K562 (cell line): ENCODE data around the gene HOXC10. TPM values are rescaled to one million over a fixed set of nuclear protein-coding genes. Genes with fewer than 3 reads are reported as not detected.

ENCODE experiments used
- ATAC-seq: fragments of 200-7000 bp; cut with Tn5 transposase; 3 replicates; pipeline ENCODE4 v1.9.1; 2020; ENCODE audit warnings: moderate library complexity
- BruUV-seq: library from RNA; stranded (reverse); fragments of 400-500 nt; replicated peaks from 2 replicates; lab custom pipeline; 2021; lab: Mats Ljungman, UMichigan
- CTCF ChIA-PET: fragments of 300-600 bp; formaldehyde crosslinking; extraction: SDS; loops from one replicate; lab custom pipeline; 2021; ENCODE audit warnings: low intra/inter-chr PET ratio; lab: Yijun Ruan, JAX
- POLR2A ChIA-PET: fragments of 300-600, 350-650 bp; sonication (Branson Sonifier 250); formaldehyde crosslinking; extraction: SDS; loops from one replicate; lab custom pipeline; 2021; ENCODE audit warnings: antibody characterized with exemption, inconsistent platforms; lab: Yijun Ruan, JAX
- DNase-seq, 4 experiments: peaks; one replicate each; pipeline versions ENCODE4 v3.0.0 to v3.0.0-alpha.2; 2011 to 2018; ENCODE audit warnings: low spot score in 3 of 4, mixed read lengths in 3 of 4; ENCODE audit errors: extremely low read depth in 1 of 4
- FAIRE-seq: peaks from 2 replicates; lab custom pipeline; 2011; peaks lifted over from hg19 to GRCh38; lab: Jason Lieb, UNC
- H2AFZ ChIP-seq: 2 replicates; pipeline ENCODE4 v1.6.0; 2011; ENCODE audit warnings: low read depth, low read length, control low read depth, inconsistent platforms
- H3K27ac ChIP-seq: fragments of 200-600 bp; 3 replicates; pipeline ENCODE4 v1.8.0; 2011; ENCODE audit warnings: low read depth, mild to moderate bottlenecking, control low read depth, inconsistent platforms, low read length, moderate library complexity, mixed read lengths; ENCODE audit errors: extremely low read depth
- H3K27me3 ChIP-seq, 2 experiments: fragments of 300-600 bp in 1 of 2; 2 replicates in 1 of 2; 3 replicates in 1 of 2; pipeline versions ENCODE4 v1.6.0 to v1.8.0; 2011; ENCODE audit warnings: inconsistent platforms in 2 of 2, low read length in 2 of 2, mild to moderate bottlenecking in 1 of 2, mixed read lengths in 1 of 2, moderate library complexity in 1 of 2; ENCODE audit not compliant: control insufficient read depth in 2 of 2, insufficient read depth in 2 of 2
- H3K36me3 ChIP-seq: fragments of 300-600 bp; 3 replicates; pipeline ENCODE4 v1.8.0; 2011; ENCODE audit warnings: mild to moderate bottlenecking, low read length, inconsistent platforms; ENCODE audit not compliant: control insufficient read depth, insufficient read depth
- H3K4me1 ChIP-seq, 2 experiments: fragments of 200-600 bp in 1 of 2; replicated peaks in 1 of 2; 2 replicates in 1 of 2; 3 replicates in 1 of 2; pipeline versions ENCODE4 v1.5.1 to v1.8.0; 2011; ENCODE audit warnings: inconsistent platforms in 2 of 2, low read length in 2 of 2, mild to moderate bottlenecking in 1 of 2, mixed read lengths in 1 of 2, moderate library complexity in 1 of 2; ENCODE audit not compliant: control insufficient read depth in 2 of 2, insufficient read depth in 2 of 2
- H3K4me2 ChIP-seq: 2 replicates; pipeline ENCODE4 v1.6.1; 2011; ENCODE audit warnings: low read length, control low read depth, inconsistent platforms, mixed read lengths; ENCODE audit not compliant: insufficient read depth
- H3K4me3 ChIP-seq: fragments of 200-600 bp; sonication (generic), shearing (Covaris generic); 2 replicates; pipeline ENCODE4 v1.5.1; 2016; ENCODE audit warnings: control low read depth, inconsistent platforms
- H3K79me2 ChIP-seq: fragments of 200-600 bp; 3 replicates; pipeline ENCODE4 v1.8.0; 2011; ENCODE audit warnings: low read length, inconsistent platforms; ENCODE audit not compliant: control insufficient read depth, insufficient read depth
- H3K9ac ChIP-seq, 2 experiments: 2 replicates each; pipeline versions ENCODE4 v1.6.0 to v1.6.1; 2011; ENCODE audit warnings: low read depth in 2 of 2, low read length in 2 of 2, control low read depth in 1 of 2, inconsistent platforms in 1 of 2, mild to moderate bottlenecking in 1 of 2, mixed read lengths in 1 of 2; ENCODE audit not compliant: insufficient read depth in 1 of 2
- H3K9me1 ChIP-seq: one replicate; pipeline ENCODE4 v1.6.0; 2011; ENCODE audit warnings: inconsistent platforms, mild to moderate bottlenecking, low read length, moderate library complexity; ENCODE audit not compliant: control insufficient read depth, insufficient read depth
- H3K9me3 ChIP-seq: replicated peaks from 2 replicates; pipeline ENCODE4 v1.5.1; 2011; ENCODE audit warnings: low read depth, low read length, inconsistent platforms; ENCODE audit not compliant: control insufficient read depth, insufficient read depth
- H4K20me1 ChIP-seq: replicated peaks from 2 replicates; pipeline ENCODE4 v1.6.1; 2011; ENCODE audit warnings: low read length, inconsistent platforms, mixed read lengths; ENCODE audit not compliant: control insufficient read depth, insufficient read depth
- CBX5 ChIP-seq: IDR thresholded peaks from 2 replicates; pipeline ENCODE4 v1.6.1; 2014; ENCODE audit warnings: low read depth, borderline replicate concordance
- CTCF ChIP-seq, 3 experiments: IDR thresholded peaks in 2 of 3; conservative IDR thresholded peaks in 1 of 3; 2 replicates each; pipeline ENCODE4 v1.5.1; 2011 to 2012; ENCODE audit warnings: low read length in 3 of 3, mild to moderate bottlenecking in 3 of 3, control low read depth in 2 of 3, improper control_type of control experiment in 1 of 3, inconsistent platforms in 1 of 3, low read depth in 1 of 3, mixed read lengths in 1 of 3, moderate library complexity in 1 of 3; ENCODE audit not compliant: insufficient read depth in 2 of 3
- JUND ChIP-seq, 2 experiments: IDR thresholded peaks; 2 replicates in 1 of 2; 3 replicates in 1 of 2; pipeline ENCODE4 v1.6.1; 2011; ENCODE audit warnings: borderline replicate concordance in 2 of 2, low read depth in 2 of 2, low read length in 2 of 2, improper control_type of control experiment in 1 of 2, missing biosample characterization in 1 of 2, missing genetic modification characterization in 1 of 2, missing genetic modification reagents in 1 of 2
- KAT7 ChIP-seq: sonication (generic); formaldehyde crosslinking; IDR thresholded peaks from 2 replicates; pipeline ENCODE4 v1.8.0; 2022; ENCODE audit warnings: missing genetic modification reagents, mild to moderate bottlenecking, borderline replicate concordance
- KDM1A ChIP-seq, 2 experiments: fragments of 450-650 bp; IDR thresholded peaks; 2 replicates each; pipeline ENCODE4 v1.6.1; 2016; ENCODE audit warnings: mild to moderate bottlenecking in 2 of 2
- NKRF ChIP-seq: fragments of 450-650 bp; IDR thresholded peaks from 2 replicates; pipeline ENCODE4 v1.6.1; 2016; ENCODE audit warnings: borderline replicate concordance
- SAP30 ChIP-seq: fragments of 200-600 bp; sonication (generic); IDR thresholded peaks from 2 replicates; pipeline ENCODE4 v1.6.1; 2012; ENCODE audit warnings: borderline replicate concordance, low read depth, mild to moderate bottlenecking, moderate library complexity, low read length, control low read depth, inconsistent platforms; ENCODE audit not compliant: insufficient read depth, poor library complexity, severe bottlenecking
- SMARCA5 ChIP-seq: fragments of 450-650 bp; IDR thresholded peaks from 2 replicates; pipeline ENCODE4 v1.6.1; 2016
- SMC3 ChIP-seq: conservative IDR thresholded peaks from 2 replicates; pipeline ENCODE4 v1.6.1; 2011; ENCODE audit warnings: low read depth, low read length, improper control_type of control experiment; ENCODE audit not compliant: insufficient read depth
- SRF ChIP-seq, 2 experiments: fragments of 250-450, 450-650 bp in 1 of 2; sonication (Bioruptor Pico) in 1 of 2; sonication (generic) in 1 of 2; formaldehyde crosslinking; IDR thresholded peaks; 2 replicates each; pipeline versions ENCODE4 v1.5.0 to v1.5.1; 2020 to 2022; ENCODE audit warnings: mild to moderate bottlenecking in 1 of 2, missing genetic modification reagents in 1 of 2
- SUPT5H ChIP-seq: fragments of 450-650 bp; IDR thresholded peaks from 2 replicates; pipeline ENCODE4 v1.6.1; 2016
- ZNF263 ChIP-seq: sonication (generic); formaldehyde crosslinking; IDR thresholded peaks from 2 replicates; pipeline ENCODE4 v1.8.0; 2022; ENCODE audit warnings: mild to moderate bottlenecking, missing genetic modification reagents, borderline replicate concordance
- ZNF655 ChIP-seq: fragments of 250-450 bp; sonication (Bioruptor Pico); IDR thresholded peaks from 2 replicates; pipeline ENCODE4 v1.5.0; 2021
- WGBS: fragments of 100-300 bp; shearing (Covaris generic); methylation state at CpG from one replicate; pipeline ENCODE4 v1.1.6; 2016; ENCODE audit warnings: low coverage, mixed read lengths; ENCODE audit not compliant: insufficient coverage; ENCODE audit errors: missing lambda C conversion rate; 5-methylcytosine and 5-hydroxymethylcytosine counted together
- in situ Hi-C: fragments of 300-500 bp; cut with MboI; formaldehyde crosslinking; loops from 4 replicates; pipeline ENCODE4 v1.15.0; 2018; ENCODE audit warnings: inconsistent platforms, mixed read lengths
- intact Hi-C: fragments of 100-400 bp; cut with micrococcal nuclease; formaldehyde crosslinking; loops from 2 replicates; pipeline ENCODE4 v1.14.2; 2022
- polyA plus RNA-seq, 8 experiments: library from polyadenylated mRNA; depleted of rRNA in 4 of 8; stranded (reverse) in 5 of 8; unstranded in 3 of 8; fragments of >200 nt; fragmentation: Nextera tagmentation in 2 of 8; fragmentation: Illumina TruSeq in 1 of 8; extraction: Ambion mirVana in 2 of 8; extraction: Trizol in 1 of 8; gene quantifications; 2 replicates each; pipeline versions ENCODE4 v1.2.1 to v1.2.3, GENCODE V29; 2011 to 2014; ENCODE audit warnings: inconsistent platforms in 1 of 8, missing spikeins in 1 of 8
- total RNA-seq, 7 experiments: library from RNA; depleted of rRNA in 6 of 7; stranded (reverse); fragments of >200 nt in 6 of 7; fragmentation: Illumina TruSeq in 2 of 7; extraction: Trizol in 2 of 7; gene quantifications; 2 replicates each; pipeline versions ENCODE4 v1.2.1 to v1.2.3, GENCODE V29; 2011 to 2021; ENCODE audit warnings: low replicate concordance in 1 of 7

Gene HOXC10
- total and polyA plus RNA-seq, 9 of the 15 experiments (the other 6 are each of a cell fraction or from before 2014, with no cell fraction given), result 0.13 to 0.77 (median 0.35) TPM; not detected in 2

GRCh38 chr12:53989227-53990113 is 4.5 kb downstream of the HOXC10 start:
- peaks cover 43 to 51% of the 10 kb centered on the region in 2 experiments for H3K4me1 ChIP-seq
- H3K27me3 ChIP-seq, result peaks cover 0 to 10% of the 10 kb centered on the region in 2 experiments; a peak in 2 of 5 replicates
- ATAC-seq, result peak; percentile 59
- BruUV-seq, result no TSS peak
- peak overlapping the region in 1 of 2 experiments; percentile 64; a peak in 1 of 4 replicates for H3K9ac ChIP-seq
- peak in 2 of 4 experiments; percentile 50 to 78 for DNase-seq
- no peaks in the 10 kb centered on the region for H4K20me1 ChIP-seq
- peak overlapping the region; percentile 71 for H2AFZ ChIP-seq
- no peaks in the 10 kb centered on the region for H3K79me2 ChIP-seq
- peak overlapping the region; percentile 59 for H3K4me2 ChIP-seq
- H3K36me3 ChIP-seq, result no peaks in the 10 kb centered on the region
- peak; percentile 98 for FAIRE-seq
- peak overlapping the region; percentile 1; the same call in 1 of the 2 replicates for H3K4me3 ChIP-seq
- H3K9me1 ChIP-seq, result no peaks in the 10 kb centered on the region
- ChIA-PET POLR2A (interaction anchor here (0.7 to 3.2 kb wide), 5 partner anchors 10 to 218 kb away, joined by 3 to 43 read pairs (median 5); partner anchors contain the start of gene HOXC9), CTCF (interaction anchor here (0.5 to 1.3 kb wide), 5 partner anchors 16 to 246 kb away, joined by 3 to 4 read pairs (median 3); no protein-coding TSS in a partner anchor)
- H3K27ac ChIP-seq, result no peak overlapping the region
- intact Hi-C loops (loop anchor here (10.0 kb wide), 1 partner anchor 375 kb away; the partner anchor contains the start of gene GPR84), in situ Hi-C loops (loop anchor here (5.0 to 10.0 kb wide), 2 partner anchors 213 to 375 kb away; partner anchors contain the start of gene GPR84)
- H3K9me3 ChIP-seq, result no peaks in the 10 kb centered on the region
- WGBS, result 6% methylated on average over 23 of the region's 28 CpGs
- TF ChIP-seq KDM1A (IDR thresholded peaks at IDR 0.05) (no peak), ZNF655 (CRISPR knock-in tag) (no peak), SMARCA5 (peak; percentile 35; the same call in 1 of the 2 replicates), ZNF263 (CRISPR knock-in tag) (peak; percentile 76), SRF (CRISPR knock-in tag; IDR thresholded peaks at IDR 0.05) (0 out of 4 replicates have a peak, but pooled peaks of 1 of the 2 experiments have one; percentile 11), JUND (IDR thresholded peaks at IDR 0.05; ENCODE audit: borderline replicate concordance, low read depth, low read length) (peak; percentile 18; the same call in 1 of the 2 replicates), JUND (tag; IDR thresholded peaks at IDR 0.05; ENCODE audit: borderline replicate concordance, low read depth, low read length) (no peak; the same call in 2 of the 3 replicates), NKRF (no peak), SMC3 (0 out of 2 replicates have a peak, but pooled peaks have one; percentile 7), CTCF (IDR thresholded peaks at IDR 0.05 in 2 of 3, conservative IDR thresholded peaks at IDR 0.05 in 1 of 3; ENCODE audit: insufficient read depth in 2 of 3, low read depth in 1 of 3, low read length in 3 of 3) (peak; percentile 53 to 77 (median 73)), CBX5 (no peak), SUPT5H (no peak), KAT7 (no peak), SAP30 (no peak)
